Measurements from ENCODE around the gene PHLDB1. TPM values are rescaled to one million over a fixed set of nuclear protein-coding genes. Genes with fewer than 3 reads are reported as not detected.
A peak's percentile ranks its signal among the peaks of the same experiment; 100 is the strongest.

Gene PHLDB1
- total RNA-seq, 2 donors from 2014 or later = 102 to 105 TPM

DNA sequence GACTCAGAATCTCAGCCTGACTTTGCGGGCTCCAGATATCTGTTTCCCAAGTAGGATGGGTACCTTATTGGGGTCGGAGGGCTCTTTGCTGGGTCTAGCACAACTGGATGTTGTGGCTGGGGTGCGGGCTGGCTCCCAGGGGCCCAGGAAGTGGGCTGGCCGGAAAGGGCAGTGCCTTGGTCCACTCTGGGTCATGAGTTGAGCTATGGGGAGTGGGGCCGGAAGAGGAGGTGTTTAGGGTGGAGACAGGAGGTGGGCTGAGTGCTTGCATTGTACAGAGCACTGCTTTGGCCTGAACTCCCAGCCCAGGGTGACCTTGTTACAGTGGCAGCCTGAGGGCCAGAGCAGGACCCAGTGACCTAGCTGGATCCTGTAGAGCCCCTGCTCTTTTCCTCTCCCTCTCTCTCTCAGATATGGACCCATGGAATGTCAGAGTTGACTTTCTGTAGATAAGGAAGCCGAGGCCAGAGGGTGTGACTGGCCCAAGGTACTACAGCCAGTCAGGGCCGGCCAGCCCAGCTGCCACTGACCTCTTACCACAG is 13.2 kb downstream of the PHLDB1 start:
- no peak for DNase-seq (ENCODE audit: low spot score)
- Histone ChIP-seq H3K9me3 (no peaks in the 10 kb centered on the region), H3K27me3 (no peaks in the 10 kb centered on the region), H3K27ac (peak overlapping the region; percentile 87 to 93), H3K4me3 (peak overlapping the region in 1 of 2 donors; percentile 53), H3K36me3 (peaks cover 41% of the 10 kb centered on the region), H3K4me1 (peaks cover 0 to 87% of the 10 kb centered on the region in 2 donors)
- TF ChIP-seq, protein P1, sequence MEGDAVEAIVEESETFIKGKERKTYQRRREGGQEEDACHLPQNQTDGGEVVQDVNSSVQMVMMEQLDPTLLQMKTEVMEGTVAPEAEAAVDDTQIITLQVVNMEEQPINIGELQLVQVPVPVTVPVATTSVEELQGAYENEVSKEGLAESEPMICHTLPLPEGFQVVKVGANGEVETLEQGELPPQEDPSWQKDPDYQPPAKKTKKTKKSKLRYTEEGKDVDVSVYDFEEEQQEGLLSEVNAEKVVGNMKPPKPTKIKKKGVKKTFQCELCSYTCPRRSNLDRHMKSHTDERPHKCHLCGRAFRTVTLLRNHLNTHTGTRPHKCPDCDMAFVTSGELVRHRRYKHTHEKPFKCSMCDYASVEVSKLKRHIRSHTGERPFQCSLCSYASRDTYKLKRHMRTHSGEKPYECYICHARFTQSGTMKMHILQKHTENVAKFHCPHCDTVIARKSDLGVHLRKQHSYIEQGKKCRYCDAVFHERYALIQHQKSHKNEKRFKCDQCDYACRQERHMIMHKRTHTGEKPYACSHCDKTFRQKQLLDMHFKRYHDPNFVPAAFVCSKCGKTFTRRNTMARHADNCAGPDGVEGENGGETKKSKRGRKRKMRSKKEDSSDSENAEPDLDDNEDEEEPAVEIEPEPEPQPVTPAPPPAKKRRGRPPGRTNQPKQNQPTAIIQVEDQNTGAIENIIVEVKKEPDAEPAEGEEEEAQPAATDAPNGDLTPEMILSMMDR (IDR thresholded peaks at IDR 0.05) = no peak

DNA sequence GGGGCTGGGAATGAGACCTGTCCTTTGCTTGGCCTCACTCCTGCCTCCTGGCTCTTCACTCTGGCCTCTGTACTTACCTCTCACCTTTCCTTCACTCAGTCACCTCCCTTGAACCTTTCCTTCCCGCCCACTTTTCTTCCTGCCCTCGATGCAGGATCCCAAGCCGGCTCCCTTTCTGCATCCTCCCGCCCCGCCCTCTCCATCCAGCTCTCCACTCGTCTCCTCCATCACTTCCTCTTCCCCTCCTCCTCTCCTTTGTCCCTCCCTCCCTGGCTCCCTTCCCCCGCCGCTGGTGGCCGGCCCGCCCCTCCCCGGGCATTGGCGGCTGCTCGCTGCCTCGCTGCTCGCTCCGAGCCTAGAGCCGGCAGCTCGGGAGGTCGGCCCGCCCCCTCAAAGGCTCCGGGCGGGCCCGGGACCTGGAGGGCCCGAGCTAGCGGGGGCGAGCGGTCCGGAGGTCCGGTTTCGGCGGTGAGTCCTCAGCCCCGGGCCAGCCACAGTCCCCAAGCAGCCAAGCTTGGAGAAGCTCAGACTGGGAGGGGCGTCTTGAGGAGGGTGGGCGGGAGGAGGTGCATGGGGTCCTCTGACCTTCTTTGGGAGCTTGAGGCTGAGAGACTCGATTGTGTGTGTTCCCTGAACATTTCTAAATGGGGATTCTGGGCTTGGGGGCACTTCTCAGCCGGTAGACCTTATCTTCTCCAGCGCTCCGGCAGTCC is 13.8 kb downstream of the PHLDB1 start:
- peak; percentile 85 for DNase-seq (ENCODE audit: low spot score)
- peak overlapping the region; percentile 87 to 93 for H3K27ac ChIP-seq
- TF ChIP-seq, protein P1 (IDR thresholded peaks at IDR 0.05) = no peak
- no peaks in the 10 kb centered on the region for H3K9me3 ChIP-seq
- H3K36me3 ChIP-seq = peaks cover 41% of the 10 kb centered on the region
- H3K27me3 ChIP-seq = no peaks in the 10 kb centered on the region
- peaks cover 0 to 81% of the 10 kb centered on the region in 2 donors for H3K4me1 ChIP-seq
- peak overlapping the region; percentile 53 to 56 for H3K4me3 ChIP-seq

DNA sequence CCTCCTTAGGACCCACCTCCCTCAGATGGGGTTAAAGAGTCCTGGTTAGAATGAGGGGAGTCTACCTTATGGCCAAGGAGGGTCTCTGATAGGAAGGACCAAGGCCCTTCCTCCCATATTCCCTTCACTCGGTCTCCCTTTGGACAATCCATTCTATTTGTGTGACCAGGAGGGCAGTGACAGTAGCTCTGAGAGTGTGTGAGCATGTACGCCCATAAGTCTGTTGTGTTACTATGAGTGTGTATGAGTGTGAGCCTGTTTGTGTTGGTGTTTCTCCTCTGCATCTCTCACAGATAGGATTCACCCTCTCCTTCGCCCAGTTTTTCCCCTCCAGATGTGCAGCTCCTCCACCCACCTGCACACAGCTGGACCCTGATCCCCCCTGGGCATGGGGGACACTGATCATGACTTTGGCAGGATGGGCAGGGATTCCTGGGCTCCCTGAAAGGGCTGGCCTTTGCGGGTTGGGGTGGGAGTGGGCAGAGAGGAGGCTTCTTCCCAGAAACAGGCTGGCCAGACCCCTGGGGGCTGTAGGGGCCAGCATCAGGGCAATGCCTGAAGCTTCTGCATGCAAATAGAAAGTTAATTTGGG is 14.5 kb downstream of the PHLDB1 start:
- H3K4me1 ChIP-seq = peaks cover 0 to 75% of the 10 kb centered on the region in 2 donors
- TF ChIP-seq, protein P1 (IDR thresholded peaks at IDR 0.05) = no peak
- H3K4me3 ChIP-seq = peak overlapping the region; percentile 53 to 56
- H3K27ac ChIP-seq = peak overlapping the region; percentile 87 to 93
- H3K9me3 ChIP-seq = no peaks in the 10 kb centered on the region
- peaks cover 40% of the 10 kb centered on the region for H3K36me3 ChIP-seq
- no peaks in the 10 kb centered on the region for H3K27me3 ChIP-seq
- no peak for DNase-seq (ENCODE audit: low spot score)

DNA sequence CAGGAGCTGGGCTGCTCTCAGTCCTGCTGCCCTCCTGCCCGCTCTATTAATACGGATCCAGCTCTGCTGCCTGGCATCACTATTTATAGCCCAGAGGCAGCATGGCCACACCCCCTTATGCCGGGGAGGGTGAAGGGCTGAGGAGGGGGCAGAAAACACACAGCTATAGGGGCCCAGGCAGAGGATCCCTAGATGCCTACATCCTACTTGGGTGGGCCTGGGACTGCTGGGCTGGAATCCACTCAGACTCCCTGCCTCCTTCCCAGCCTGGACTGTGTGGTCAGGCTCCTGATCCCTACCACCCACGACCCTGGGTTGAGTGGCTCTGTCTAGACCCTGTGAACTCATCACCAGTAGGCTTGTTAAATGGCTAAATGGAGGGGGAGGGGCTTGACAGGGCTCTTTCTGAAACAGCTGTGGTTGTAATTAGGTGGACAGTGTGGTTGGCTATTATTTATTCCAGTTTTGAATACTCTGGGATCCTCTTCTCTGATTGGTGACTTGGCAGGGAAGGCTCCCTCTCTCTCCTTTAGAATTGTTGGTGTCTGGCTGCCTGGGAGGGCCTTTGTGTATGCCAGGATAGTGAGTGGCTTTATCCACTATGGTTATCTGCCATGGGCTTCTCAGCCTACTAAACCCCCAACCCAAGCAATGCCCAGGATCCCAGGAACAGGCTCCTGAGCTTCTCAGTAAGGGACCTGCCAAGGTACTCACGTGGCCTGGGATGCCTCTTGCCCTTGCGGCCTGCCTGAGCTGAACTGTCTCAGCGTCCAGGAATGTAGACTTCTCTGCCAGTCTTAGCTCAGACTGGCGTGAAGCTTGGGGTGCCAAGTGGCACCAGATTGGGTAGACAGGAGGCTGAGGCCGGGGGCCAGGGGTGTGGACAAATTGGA is 15.2 kb downstream of the PHLDB1 start:
- H3K36me3 ChIP-seq = peaks cover 40% of the 10 kb centered on the region
- DNase-seq (ENCODE audit: low spot score) = no peak
- peaks cover 0 to 75% of the 10 kb centered on the region in 2 donors for H3K4me1 ChIP-seq
- no peaks in the 10 kb centered on the region for H3K9me3 ChIP-seq
- peak overlapping the region; percentile 87 to 93 for H3K27ac ChIP-seq
- H3K4me3 ChIP-seq = peak overlapping the region in 1 of 2 donors; percentile 53
- no peaks in the 10 kb centered on the region for H3K27me3 ChIP-seq
- TF ChIP-seq, protein P1 (IDR thresholded peaks at IDR 0.05) = no peak

GRCh38 chr11:118623269-118623655 is 15.8 kb downstream of the PHLDB1 start:
- Histone ChIP-seq H3K27me3 (no peaks in the 10 kb centered on the region), H3K4me3 (no peak overlapping the region), H3K9me3 (no peaks in the 10 kb centered on the region), H3K4me1 (peaks cover 0 to 75% of the 10 kb centered on the region in 2 donors), H3K27ac (peak overlapping the region; percentile 87 to 93), H3K36me3 (peaks cover 42% of the 10 kb centered on the region)
- no peak for DNase-seq (ENCODE audit: low spot score)
- TF ChIP-seq, protein P1 (IDR thresholded peaks at IDR 0.05) = no peak

All from right atrium auricular region (tissue), 2 donors.